K562 (cell line): Measurements from ENCODE around the gene HDGFL2. TPM values are rescaled to one million over a fixed set of nuclear protein-coding genes. Genes with fewer than 3 reads are reported as not detected.

Experiments
- ATAC-seq: fragments of 200-7000 bp; cut with Tn5 transposase; 3 replicates; pipeline ENCODE4 v1.9.1; 2020; ENCODE audit warnings: moderate library complexity
- BruUV-seq: library from RNA; stranded (reverse); fragments of 400-500 nt; replicated peaks from 2 replicates; lab custom pipeline; 2021; lab: Mats Ljungman, UMichigan
- CTCF ChIA-PET: fragments of 300-600 bp; formaldehyde crosslinking; extraction: SDS; loops from one replicate; lab custom pipeline; 2021; ENCODE audit warnings: low intra/inter-chr PET ratio; lab: Yijun Ruan, JAX
- POLR2A ChIA-PET: fragments of 300-600, 350-650 bp; sonication (Branson Sonifier 250); formaldehyde crosslinking; extraction: SDS; loops from one replicate; lab custom pipeline; 2021; ENCODE audit warnings: antibody characterized with exemption, inconsistent platforms; lab: Yijun Ruan, JAX
- DNase-seq, 4 experiments: peaks; one replicate each; pipeline versions ENCODE4 v3.0.0 to v3.0.0-alpha.2; 2011 to 2018; ENCODE audit warnings: low spot score in 3 of 4, mixed read lengths in 3 of 4; ENCODE audit errors: extremely low read depth in 1 of 4
- FAIRE-seq: peaks from 2 replicates; lab custom pipeline; 2011; peaks lifted over from hg19 to GRCh38; lab: Jason Lieb, UNC
- H2AFZ ChIP-seq: 2 replicates; pipeline ENCODE4 v1.6.0; 2011; ENCODE audit warnings: low read depth, low read length, control low read depth, inconsistent platforms
- H3K27ac ChIP-seq: fragments of 200-600 bp; 3 replicates; pipeline ENCODE4 v1.8.0; 2011; ENCODE audit warnings: low read depth, mild to moderate bottlenecking, control low read depth, inconsistent platforms, low read length, moderate library complexity, mixed read lengths; ENCODE audit errors: extremely low read depth
- H3K27me3 ChIP-seq, 2 experiments: fragments of 300-600 bp in 1 of 2; 2 replicates in 1 of 2; 3 replicates in 1 of 2; pipeline versions ENCODE4 v1.6.0 to v1.8.0; 2011; ENCODE audit warnings: inconsistent platforms in 2 of 2, low read length in 2 of 2, mild to moderate bottlenecking in 1 of 2, mixed read lengths in 1 of 2, moderate library complexity in 1 of 2; ENCODE audit not compliant: control insufficient read depth in 2 of 2, insufficient read depth in 2 of 2
- H3K36me3 ChIP-seq: fragments of 300-600 bp; 3 replicates; pipeline ENCODE4 v1.8.0; 2011; ENCODE audit warnings: mild to moderate bottlenecking, low read length, inconsistent platforms; ENCODE audit not compliant: control insufficient read depth, insufficient read depth
- H3K4me1 ChIP-seq, 2 experiments: fragments of 200-600 bp in 1 of 2; replicated peaks in 1 of 2; 2 replicates in 1 of 2; 3 replicates in 1 of 2; pipeline versions ENCODE4 v1.5.1 to v1.8.0; 2011; ENCODE audit warnings: inconsistent platforms in 2 of 2, low read length in 2 of 2, mild to moderate bottlenecking in 1 of 2, mixed read lengths in 1 of 2, moderate library complexity in 1 of 2; ENCODE audit not compliant: control insufficient read depth in 2 of 2, insufficient read depth in 2 of 2
- H3K4me2 ChIP-seq: 2 replicates; pipeline ENCODE4 v1.6.1; 2011; ENCODE audit warnings: low read length, control low read depth, inconsistent platforms, mixed read lengths; ENCODE audit not compliant: insufficient read depth
- H3K4me3 ChIP-seq: fragments of 200-600 bp; sonication (generic), shearing (Covaris generic); 2 replicates; pipeline ENCODE4 v1.5.1; 2016; ENCODE audit warnings: control low read depth, inconsistent platforms
- H3K79me2 ChIP-seq: fragments of 200-600 bp; 3 replicates; pipeline ENCODE4 v1.8.0; 2011; ENCODE audit warnings: low read length, inconsistent platforms; ENCODE audit not compliant: control insufficient read depth, insufficient read depth
- H3K9ac ChIP-seq, 2 experiments: 2 replicates each; pipeline versions ENCODE4 v1.6.0 to v1.6.1; 2011; ENCODE audit warnings: low read depth in 2 of 2, low read length in 2 of 2, control low read depth in 1 of 2, inconsistent platforms in 1 of 2, mild to moderate bottlenecking in 1 of 2, mixed read lengths in 1 of 2; ENCODE audit not compliant: insufficient read depth in 1 of 2
- H3K9me1 ChIP-seq: one replicate; pipeline ENCODE4 v1.6.0; 2011; ENCODE audit warnings: inconsistent platforms, mild to moderate bottlenecking, low read length, moderate library complexity; ENCODE audit not compliant: control insufficient read depth, insufficient read depth
- H3K9me3 ChIP-seq: replicated peaks from 2 replicates; pipeline ENCODE4 v1.5.1; 2011; ENCODE audit warnings: low read depth, low read length, inconsistent platforms; ENCODE audit not compliant: control insufficient read depth, insufficient read depth
- H4K20me1 ChIP-seq: replicated peaks from 2 replicates; pipeline ENCODE4 v1.6.1; 2011; ENCODE audit warnings: low read length, inconsistent platforms, mixed read lengths; ENCODE audit not compliant: control insufficient read depth, insufficient read depth
- ARID2 ChIP-seq: fragments of 450-650 bp; IDR thresholded peaks from 2 replicates; pipeline ENCODE4 v1.6.1; 2017; ENCODE audit warnings: antibody characterized with exemption, mild to moderate bottlenecking
- ARID3B ChIP-seq: fragments of 250-450 bp; sonication (Bioruptor Pico); IDR thresholded peaks from 2 replicates; pipeline ENCODE4 v1.4.0; 2020; ENCODE audit warnings: borderline replicate concordance
- FIP1L1 ChIP-seq: fragments of 200-400 bp; formaldehyde crosslinking; IDR thresholded peaks from 2 replicates; pipeline ENCODE4 v1.6.1; 2018; ENCODE audit warnings: mild to moderate bottlenecking, low read depth, low read length; ENCODE audit not compliant: poor library complexity, severe bottlenecking
- HMGXB4 ChIP-seq: sonication (generic); formaldehyde crosslinking; IDR thresholded peaks from 2 replicates; pipeline ENCODE4 v1.8.1; 2023; ENCODE audit warnings: mild to moderate bottlenecking, missing genetic modification reagents
- HNRNPK ChIP-seq: fragments of 200-400 bp; formaldehyde crosslinking; IDR thresholded peaks from one replicate; pipeline ENCODE4 v1.6.1; 2018; ENCODE audit warnings: mild to moderate bottlenecking, low read depth, low read length; ENCODE audit not compliant: poor library complexity, severe bottlenecking
- NR0B1 ChIP-seq: fragments of 450-650 bp; IDR thresholded peaks from one replicate; pipeline ENCODE4 v1.6.1; 2018; ENCODE audit warnings: mild to moderate bottlenecking, moderate library complexity; ENCODE audit not compliant: partially characterized antibody
- POLR2G ChIP-seq: fragments of 200-400 bp; formaldehyde crosslinking; IDR thresholded peaks from 2 replicates; pipeline ENCODE4 v1.6.1; 2017; ENCODE audit warnings: low read depth, mild to moderate bottlenecking, antibody characterized with exemption, low read length, moderate library complexity
- RBM22 ChIP-seq: fragments of 200-400 bp; formaldehyde crosslinking; IDR thresholded peaks from 2 replicates; pipeline ENCODE4 v1.6.1; 2018; ENCODE audit warnings: low read length, low read depth; ENCODE audit not compliant: poor library complexity, severe bottlenecking
- SREBF2 ChIP-seq: sonication (generic); formaldehyde crosslinking; IDR thresholded peaks from 2 replicates; pipeline ENCODE4 v1.4.0; 2020; ENCODE audit warnings: mild to moderate bottlenecking, missing genetic modification reagents
- ZNF253 ChIP-seq: fragments of 250-450 bp; sonication (Bioruptor Pico); conservative IDR thresholded peaks from 2 replicates; pipeline ENCODE4 v1.6.1; 2021; ENCODE audit warnings: mild to moderate bottlenecking
- WGBS: fragments of 100-300 bp; shearing (Covaris generic); methylation state at CpG from one replicate; pipeline ENCODE4 v1.1.6; 2016; ENCODE audit warnings: low coverage, mixed read lengths; ENCODE audit not compliant: insufficient coverage; ENCODE audit errors: missing lambda C conversion rate; 5-methylcytosine and 5-hydroxymethylcytosine counted together
- in situ Hi-C: fragments of 300-500 bp; cut with MboI; formaldehyde crosslinking; loops from 4 replicates; pipeline ENCODE4 v1.15.0; 2018; ENCODE audit warnings: inconsistent platforms, mixed read lengths
- intact Hi-C: fragments of 100-400 bp; cut with micrococcal nuclease; formaldehyde crosslinking; loops from 2 replicates; pipeline ENCODE4 v1.14.2; 2022
- polyA plus RNA-seq, 8 experiments: library from polyadenylated mRNA; depleted of rRNA in 4 of 8; stranded (reverse) in 5 of 8; unstranded in 3 of 8; fragments of >200 nt; fragmentation: Nextera tagmentation in 2 of 8; fragmentation: Illumina TruSeq in 1 of 8; extraction: Ambion mirVana in 2 of 8; extraction: Trizol in 1 of 8; gene quantifications; 2 replicates each; pipeline versions ENCODE4 v1.2.1 to v1.2.3, GENCODE V29; 2011 to 2014; ENCODE audit warnings: inconsistent platforms in 1 of 8, missing spikeins in 1 of 8
- total RNA-seq, 7 experiments: library from RNA; depleted of rRNA in 6 of 7; stranded (reverse); fragments of >200 nt in 6 of 7; fragmentation: Illumina TruSeq in 2 of 7; extraction: Trizol in 2 of 7; gene quantifications; 2 replicates each; pipeline versions ENCODE4 v1.2.1 to v1.2.3, GENCODE V29; 2011 to 2021; ENCODE audit warnings: low replicate concordance in 1 of 7

Gene HDGFL2
- total and polyA plus RNA-seq, 9 of the 15 experiments (the other 6 are each of a cell fraction or from before 2014, with no cell fraction given), result 0.13 to 61.7 (median 16.0) TPM

- Histone ChIP-seq H3K9me1 (peaks cover 2% of the 10 kb centered on the region), H3K27me3 (no peaks in the 10 kb centered on the region), H3K9ac (peak overlapping the region in 1 of 2 experiments; percentile 81; a peak in 2 of 4 replicates), H3K4me3 (no peak overlapping the region), H4K20me1 (peaks cover 5% of the 10 kb centered on the region; the same call in 1 of the 2 replicates), H3K27ac (no peak overlapping the region), H3K36me3 (peaks cover 59% of the 10 kb centered on the region; the same call in 2 of the 3 replicates), H3K4me2 (no peak overlapping the region), H2AFZ (no peak overlapping the region), H3K79me2 (peaks cover 34% of the 10 kb centered on the region), H3K9me3 (no peaks in the 10 kb centered on the region)
- in situ Hi-C loops, result no loop called here
- DNase-seq (peak in 1 of 4 experiments; percentile 13), FAIRE-seq (no peak), ATAC-seq (no peak)
- CTCF ChIA-PET, result no interaction called here
- intact Hi-C loops, result no loop called here
- WGBS, result 81% methylated on average over 23 of the region's 34 CpGs
- POLR2A ChIA-PET, result interaction anchor here (0.7 to 4.5 kb wide), 5 partner anchors 9 to 86 kb away, joined by 3 to 60 read pairs (median 4); no protein-coding TSS in a partner anchor
- no TSS peak for BruUV-seq
- TF ChIP-seq ARID3B (CRISPR knock-in tag) (no peak), POLR2G (peak; percentile 68), SREBF2 (CRISPR knock-in tag) (no peak), ZNF253 (no peak), HNRNPK (no peak), NR0B1 (no peak), FIP1L1 (peak; percentile 47), RBM22 (peak; percentile 54), HMGXB4 (no peak), ARID2 (no peak)
- TF ChIP-seq, all 486 proteins: peak for 3
- peaks cover 21 to 63% of the 10 kb centered on the region in 2 experiments for H3K4me1 ChIP-seq
Measured at GRCh38 chr19:4453232-4454179, 18.6 kb upstream of the HDGFL2 start.
